WTC11 (cell line): ENCODE results near the gene ADAMTS12.

Source experiments
- ATF2 ChIP-seq: sonication (generic); formaldehyde crosslinking; IDR thresholded peaks from 2 replicates; pipeline ENCODE4 v1.8.1; 2022; ENCODE audit warnings: low read depth, missing genetic modification reagents, borderline replicate concordance
- E2F1 ChIP-seq: sonication (generic); formaldehyde crosslinking; IDR thresholded peaks from 2 replicates; pipeline ENCODE4 v1.8.0; 2022; ENCODE audit warnings: mild to moderate bottlenecking, missing genetic modification reagents
- FOXP4 ChIP-seq: sonication (generic); formaldehyde crosslinking; IDR thresholded peaks from 2 replicates; pipeline ENCODE4 v1.8.0; 2022; ENCODE audit warnings: mild to moderate bottlenecking, missing genetic modification reagents
- IRF2 ChIP-seq: sonication (generic); formaldehyde crosslinking; IDR thresholded peaks from 2 replicates; pipeline ENCODE4 v1.8.0; 2022; ENCODE audit warnings: low read depth, missing genetic modification reagents, borderline replicate concordance
- NFYB ChIP-seq: sonication (generic); formaldehyde crosslinking; conservative IDR thresholded peaks from 2 replicates; pipeline ENCODE4 v1.8.0; 2022; ENCODE audit warnings: low read depth, missing genetic modification reagents
- ZNF317 ChIP-seq: sonication (generic); formaldehyde crosslinking; IDR thresholded peaks from 2 replicates; pipeline ENCODE4 v1.8.1; 2023; ENCODE audit warnings: low read depth, mild to moderate bottlenecking, moderate library complexity, missing genetic modification reagents, borderline replicate concordance
- TF ChIP-seq, protein P1 (sequence below): sonication (generic); formaldehyde crosslinking; IDR thresholded peaks from 2 replicates; pipeline ENCODE4 v1.8.0; 2022; ENCODE audit warnings: mild to moderate bottlenecking, missing genetic modification reagents
- TF ChIP-seq, protein P2 (sequence below): fragments of 200-600 bp; IDR thresholded peaks from 2 replicates; pipeline ENCODE4 v1.8.0; 2022; ENCODE audit warnings: antibody characterized with exemption
- TF ChIP-seq, protein P3 (sequence below): sonication (generic); formaldehyde crosslinking; IDR thresholded peaks from 2 replicates; pipeline ENCODE4 v1.8.1; 2022; ENCODE audit warnings: missing genetic modification reagents, borderline replicate concordance

GRCh38 chr5:33837301-33837700 is 54.5 kb downstream of the ADAMTS12 start:
- TF ChIP-seq, protein P1, sequence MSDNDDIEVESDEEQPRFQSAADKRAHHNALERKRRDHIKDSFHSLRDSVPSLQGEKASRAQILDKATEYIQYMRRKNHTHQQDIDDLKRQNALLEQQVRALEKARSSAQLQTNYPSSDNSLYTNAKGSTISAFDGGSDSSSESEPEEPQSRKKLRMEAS, result no peak
- TF ChIP-seq, protein P2, sequence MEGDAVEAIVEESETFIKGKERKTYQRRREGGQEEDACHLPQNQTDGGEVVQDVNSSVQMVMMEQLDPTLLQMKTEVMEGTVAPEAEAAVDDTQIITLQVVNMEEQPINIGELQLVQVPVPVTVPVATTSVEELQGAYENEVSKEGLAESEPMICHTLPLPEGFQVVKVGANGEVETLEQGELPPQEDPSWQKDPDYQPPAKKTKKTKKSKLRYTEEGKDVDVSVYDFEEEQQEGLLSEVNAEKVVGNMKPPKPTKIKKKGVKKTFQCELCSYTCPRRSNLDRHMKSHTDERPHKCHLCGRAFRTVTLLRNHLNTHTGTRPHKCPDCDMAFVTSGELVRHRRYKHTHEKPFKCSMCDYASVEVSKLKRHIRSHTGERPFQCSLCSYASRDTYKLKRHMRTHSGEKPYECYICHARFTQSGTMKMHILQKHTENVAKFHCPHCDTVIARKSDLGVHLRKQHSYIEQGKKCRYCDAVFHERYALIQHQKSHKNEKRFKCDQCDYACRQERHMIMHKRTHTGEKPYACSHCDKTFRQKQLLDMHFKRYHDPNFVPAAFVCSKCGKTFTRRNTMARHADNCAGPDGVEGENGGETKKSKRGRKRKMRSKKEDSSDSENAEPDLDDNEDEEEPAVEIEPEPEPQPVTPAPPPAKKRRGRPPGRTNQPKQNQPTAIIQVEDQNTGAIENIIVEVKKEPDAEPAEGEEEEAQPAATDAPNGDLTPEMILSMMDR, result no peak
- TF ChIP-seq, protein P3, sequence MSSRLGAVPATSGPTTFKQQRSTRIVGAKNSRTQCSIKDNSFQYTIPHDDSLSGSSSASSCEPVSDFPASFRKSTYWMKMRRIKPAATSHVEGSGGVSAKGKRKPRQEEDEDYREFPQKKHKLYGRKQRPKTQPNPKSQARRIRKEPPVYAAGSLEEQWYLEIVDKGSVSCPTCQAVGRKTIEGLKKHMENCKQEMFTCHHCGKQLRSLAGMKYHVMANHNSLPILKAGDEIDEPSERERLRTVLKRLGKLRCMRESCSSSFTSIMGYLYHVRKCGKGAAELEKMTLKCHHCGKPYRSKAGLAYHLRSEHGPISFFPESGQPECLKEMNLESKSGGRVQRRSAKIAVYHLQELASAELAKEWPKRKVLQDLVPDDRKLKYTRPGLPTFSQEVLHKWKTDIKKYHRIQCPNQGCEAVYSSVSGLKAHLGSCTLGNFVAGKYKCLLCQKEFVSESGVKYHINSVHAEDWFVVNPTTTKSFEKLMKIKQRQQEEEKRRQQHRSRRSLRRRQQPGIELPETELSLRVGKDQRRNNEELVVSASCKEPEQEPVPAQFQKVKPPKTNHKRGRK (CRISPR knock-in tag), result no peak
- no peak for TF ChIP-seq E2F1 (CRISPR knock-in tag)
- TF ChIP-seq ATF2 (CRISPR knock-in tag), result no peak
- no peak for TF ChIP-seq ZNF317 (CRISPR knock-in tag)
- no peak for TF ChIP-seq NFYB (CRISPR knock-in tag)
- no peak for TF ChIP-seq FOXP4
- no peak for TF ChIP-seq IRF2 (CRISPR knock-in tag)
